CD4-positive, alpha-beta T cell (primary cell): ENCODE measurements around the gene PLXNC1. TPM values are rescaled to one million over a fixed set of nuclear protein-coding genes. Genes with fewer than 3 reads are reported as not detected.
A peak's percentile ranks its signal among the peaks of the same experiment; 100 is the strongest.

Experiments used
- ATAC-seq: fragments of 200-7000 bp; cut with Tn5 transposase; one replicate; pipeline ENCODE4 v1.10.0; 2022; ENCODE audit warnings: mild to moderate bottlenecking; ENCODE audit not compliant: poor library complexity
- CTCF ChIA-PET: fragments of 350-600 bp; sonication (Branson Sonifier 250); formaldehyde crosslinking; loops from one replicate; lab custom pipeline; 2021; ENCODE audit warnings: antibody characterized with exemption, inconsistent platforms; lab: Charles Lee
- POLR2A ChIA-PET: fragments of 350-600 bp; sonication (Branson Sonifier 250); formaldehyde crosslinking; loops from one replicate; lab custom pipeline; 2021; ENCODE audit warnings: antibody characterized with exemption, inconsistent platforms; lab: Charles Lee
- DNase-seq, 14 experiments: peaks; one replicate each; pipeline ENCODE4 v3.0.0-alpha.2; 2013 to 2020; ENCODE audit warnings: mixed read lengths in 2 of 14
- H3K27ac ChIP-seq, 2 donors: one replicate each; pipeline versions ENCODE4 v1.5.1 to v1.7.0; 2013; ENCODE audit warnings: low read length in 2 of 2, low read depth in 1 of 2, mild to moderate bottlenecking in 1 of 2
- H3K27me3 ChIP-seq, 2 experiments: 1 replicate in 1 of 2; 2 replicates in 1 of 2; pipeline versions ENCODE4 v1.6.1 to v1.7.0; 2013; ENCODE audit warnings: low read length in 2 of 2, control low read depth in 1 of 2, mild to moderate bottlenecking in 1 of 2, moderate library complexity in 1 of 2; ENCODE audit not compliant: insufficient read depth in 2 of 2, control insufficient read depth in 1 of 2
- H3K36me3 ChIP-seq: one replicate; pipeline ENCODE4 v1.6.1; 2013; ENCODE audit warnings: low read length, control low read depth; ENCODE audit not compliant: insufficient read depth
- H3K4me1 ChIP-seq: one replicate; pipeline ENCODE4 v1.6.1; 2013; ENCODE audit warnings: low read length, control low read depth; ENCODE audit not compliant: insufficient read depth
- H3K4me3 ChIP-seq: one replicate; pipeline ENCODE4 v1.5.1; 2013; ENCODE audit warnings: mild to moderate bottlenecking, low read length, moderate library complexity
- H3K9me3 ChIP-seq, 2 experiments: 1 replicate in 1 of 2; 2 replicates in 1 of 2; pipeline versions ENCODE4 v1.6.1 to v1.7.0; 2013; ENCODE audit warnings: low read length in 2 of 2, mild to moderate bottlenecking in 2 of 2, control low read depth in 1 of 2, moderate library complexity in 1 of 2; ENCODE audit not compliant: control insufficient read depth in 1 of 2, insufficient read depth in 1 of 2
- H3K27ac Mint-ChIP-seq: one replicate; pipeline ENCODE4 v1.8.0; 2020; ENCODE audit warnings: mixed read lengths
- H3K27me3 Mint-ChIP-seq: one replicate; pipeline ENCODE4 v1.8.0; 2021; ENCODE audit warnings: mixed read lengths
- H3K36me3 Mint-ChIP-seq: one replicate; pipeline ENCODE4 v1.8.0; 2021; ENCODE audit warnings: low read depth, mixed read lengths
- H3K4me1 Mint-ChIP-seq: one replicate; pipeline ENCODE4 v1.8.0; 2021; ENCODE audit warnings: low read depth, mixed read lengths
- H3K4me3 Mint-ChIP-seq: one replicate; pipeline ENCODE4 v1.8.0; 2020; ENCODE audit warnings: mild to moderate bottlenecking, mixed read lengths
- H3K9me3 Mint-ChIP-seq: one replicate; pipeline ENCODE4 v1.8.0; 2020; ENCODE audit warnings: mixed read lengths
- CTCF ChIP-seq: fragments of 200-600 bp; IDR thresholded peaks from one replicate; pipeline ENCODE4 v1.8.0; 2022; ENCODE audit warnings: antibody characterized with exemption, mild to moderate bottlenecking
- intact Hi-C, 2 experiments: fragments of 100-400 bp; cut with DNase I in 1 of 2; cut with micrococcal nuclease in 1 of 2; formaldehyde crosslinking; loops; one replicate each; pipeline versions ENCODE4 v1.15.1 to v1.9.0; 2023 to 2025; cut with DNase I, micrococcal nuclease
- total RNA-seq, 174 experiments: library from RNA in 2 of 174; stranded (reverse) in 2 of 174; gene quantifications; one replicate each; pipeline ENCODE4 v1.2.3 and lab custom pipeline; 2021 to 2026

Gene PLXNC1
- total RNA-seq, 2 experiments from 2014 or later = 5.2 to 5.3 TPM

- intact Hi-C loops = no loop called here
- Histone ChIP-seq H3K36me3 (no peaks in the 10 kb centered on the region), H3K27ac (no peak overlapping the region), H3K4me1 (peaks cover 34% of the 10 kb centered on the region), H3K4me3 (no peak overlapping the region), H3K9me3 (no peaks in the 10 kb centered on the region), H3K27me3 (no peaks in the 10 kb centered on the region)
- H3K9me3 Mint-ChIP-seq = no peaks in the 10 kb centered on the region
- ATAC-seq (no peak), DNase-seq (no peak)
- ChIA-PET CTCF (no interaction called here), POLR2A (no interaction called here)
- H3K4me3 Mint-ChIP-seq = no peak overlapping the region
- no peaks in the 10 kb centered on the region for H3K36me3 Mint-ChIP-seq
- H3K4me1 Mint-ChIP-seq = peaks cover 43% of the 10 kb centered on the region
- H3K27ac Mint-ChIP-seq = no peak overlapping the region
- TF ChIP-seq CTCF = no peak
- H3K27me3 Mint-ChIP-seq = no peaks in the 10 kb centered on the region
Observed at GRCh38 chr12:94121886-94122285, 26.5 kb upstream of the PLXNC1 start.

- Mint-ChIP-seq H3K4me1 (peaks cover 50% of the 10 kb centered on the region), H3K27me3 (no peaks in the 10 kb centered on the region), H3K27ac (no peak overlapping the region), H3K9me3 (no peaks in the 10 kb centered on the region), H3K36me3 (no peaks in the 10 kb centered on the region), H3K4me3 (no peak overlapping the region)
- Histone ChIP-seq H3K36me3 (no peaks in the 10 kb centered on the region), H3K27me3 (no peaks in the 10 kb centered on the region), H3K4me1 (peaks cover 34% of the 10 kb centered on the region), H3K4me3 (no peak overlapping the region), H3K27ac (no peak overlapping the region), H3K9me3 (no peaks in the 10 kb centered on the region)
- POLR2A ChIA-PET = no interaction called here
- CTCF ChIA-PET = interaction anchor here (0.6 kb wide), 1 partner anchor 591 kb away, joined by 3 read pairs; no protein-coding TSS in a partner anchor
- intact Hi-C loops = no loop called here
- no peak for TF ChIP-seq CTCF
- ATAC-seq (no peak), DNase-seq (no peak)
Observed at GRCh38 chr12:94122591-94122990, 25.8 kb upstream of the PLXNC1 start.

- Histone ChIP-seq H3K4me1 (peaks cover 34% of the 10 kb centered on the region), H3K27me3 (no peaks in the 10 kb centered on the region), H3K9me3 (no peaks in the 10 kb centered on the region), H3K27ac (no peak overlapping the region), H3K36me3 (no peaks in the 10 kb centered on the region), H3K4me3 (no peak overlapping the region)
- TF ChIP-seq CTCF = no peak
- no peaks in the 10 kb centered on the region for H3K27me3 Mint-ChIP-seq
- no peak overlapping the region for H3K4me3 Mint-ChIP-seq
- ChIA-PET CTCF (interaction anchor here (0.6 kb wide), 1 partner anchor 591 kb away, joined by 3 read pairs; no protein-coding TSS in a partner anchor), POLR2A (interaction anchor here (0.6 to 1.6 kb wide), 2 partner anchors 21 to 554 kb away, joined by 4 to 10 read pairs; no protein-coding TSS in a partner anchor)
- no peak overlapping the region for H3K27ac Mint-ChIP-seq
- DNase-seq (peak in 1 of 14 experiments; percentile 41), ATAC-seq (no peak)
- H3K36me3 Mint-ChIP-seq = no peaks in the 10 kb centered on the region
- intact Hi-C loops = no loop called here
- peaks cover 53% of the 10 kb centered on the region for H3K4me1 Mint-ChIP-seq
- no peaks in the 10 kb centered on the region for H3K9me3 Mint-ChIP-seq
Observed at GRCh38 chr12:94123127-94123526, 25.2 kb upstream of the PLXNC1 start.
